AG10803 (cell line): ENCODE measurements around the gene C16orf92.

ENCODE experiments used
- DNase-seq: peaks from one replicate; pipeline ENCODE4 v3.0.0; 2010; ENCODE audit warnings: low read depth
- H3K4me3 ChIP-seq: 2 replicates; pipeline ENCODE4 v1.5.1; 2011; ENCODE audit warnings: mild to moderate bottlenecking, low read length, control low read depth
- CTCF ChIP-seq: conservative IDR thresholded peaks from 2 replicates; pipeline ENCODE4 v1.5.1; 2011; ENCODE audit warnings: mild to moderate bottlenecking, low read length, control low read depth, inconsistent platforms

C16orf92 gene

GRCh38 chr16:29994600-29995323, 28.2 kb upstream of the C16orf92 start:
- H3K4me3 ChIP-seq = peak overlapping the region; percentile 89
- DNase-seq = peak; percentile 33
- no peak for TF ChIP-seq CTCF

GRCh38 chr16:29995324-29995910, 27.6 kb upstream of the C16orf92 start, which contains the start of gene HIRIP3:
Gene HIRIP3, minus strand, starts transcription at chr16:29995617. Its CDS starts 12 bp downstream, at chr16:29995605.
- H3K4me3 ChIP-seq = peak within 1 kb of the TSS; percentile 89
- TF ChIP-seq CTCF = no peak
- DNase-seq = peak; percentile 63

GRCh38 chr16:29995911-29996765, 26.9 kb upstream of the C16orf92 start, which contains the start of gene INO80E:
Gene INO80E, plus strand, starts transcription at chr16:29996241. Its CDS starts 70 bp downstream, at chr16:29996311.
- DNase-seq = peak; percentile 93
- TF ChIP-seq CTCF = no peak
- peak within 1 kb of the TSS; percentile 89 for H3K4me3 ChIP-seq

- peak overlapping the region; percentile 89 for H3K4me3 ChIP-seq
- no peak for DNase-seq
- TF ChIP-seq CTCF = no peak
Observed at GRCh38 chr16:29996766-29997250, 26.2 kb upstream of the C16orf92 start.

- no peak for TF ChIP-seq CTCF
- no peak overlapping the region for H3K4me3 ChIP-seq
- no peak for DNase-seq
Observed at GRCh38 chr16:29999605-30000004, 23.4 kb upstream of the C16orf92 start.

- TF ChIP-seq CTCF = no peak
- DNase-seq = no peak
- H3K4me3 ChIP-seq = no peak overlapping the region
Observed at GRCh38 chr16:30000735-30001631, 22.0 kb upstream of the C16orf92 start.
